MM.1S (cell line): ENCODE data around the gene FNTB.

Experiments used
- DNase-seq: peaks from one replicate; pipeline ENCODE4 v3.0.0-alpha.2; 2015
- H2AFZ ChIP-seq: fragments of 300-600 bp; sonication (generic); 2 replicates; pipeline ENCODE4 v1.6.0; 2016; ENCODE audit warnings: antibody characterized with exemption, low read length
- H3F3A ChIP-seq: fragments of 300-600 bp; sonication (generic); 2 replicates; pipeline ENCODE4 v1.6.1; 2016; ENCODE audit warnings: mild to moderate bottlenecking, antibody characterized with exemption, low read length, moderate library complexity, mixed read lengths; ENCODE audit not compliant: insufficient read depth
- H3K27ac ChIP-seq: fragments of 300-600 bp; sonication (generic); 2 replicates; pipeline ENCODE4 v1.5.1; 2016; ENCODE audit warnings: mild to moderate bottlenecking, low read length
- H3K27me3 ChIP-seq: fragments of 300-600 bp; sonication (generic); replicated peaks from 2 replicates; pipeline ENCODE4 v1.6.0; 2016; ENCODE audit warnings: low read length; ENCODE audit not compliant: insufficient read depth
- H3K36me3 ChIP-seq: fragments of 300-600 bp; sonication (generic); replicated peaks from 2 replicates; pipeline ENCODE4 v1.6.1; 2016; ENCODE audit warnings: mild to moderate bottlenecking, low read length, mixed read lengths; ENCODE audit not compliant: insufficient read depth
- H3K4me1 ChIP-seq: fragments of 300-600 bp; sonication (generic); 2 replicates; pipeline ENCODE4 v1.6.1; 2016; ENCODE audit warnings: low read length, mixed read lengths
- H3K4me2 ChIP-seq: fragments of 300-600 bp; sonication (generic); 2 replicates; pipeline ENCODE4 v1.6.0; 2016; ENCODE audit warnings: low read depth, low read length
- H3K4me3 ChIP-seq: fragments of 300-600 bp; sonication (generic); 2 replicates; pipeline ENCODE4 v1.5.1; 2016; ENCODE audit warnings: low read length, mixed read lengths
- H3K79me2 ChIP-seq: fragments of 300-600 bp; sonication (generic); 2 replicates; pipeline ENCODE4 v1.6.1; 2016; ENCODE audit warnings: mixed run types, low read length, mixed read lengths
- H3K9ac ChIP-seq: fragments of 300-600 bp; sonication (generic); 2 replicates; pipeline ENCODE4 v1.6.1; 2016; ENCODE audit warnings: low read length, mixed read lengths
- H3K9me2 ChIP-seq: fragments of 300-600 bp; sonication (generic); replicated peaks from 2 replicates; pipeline ENCODE4 v1.6.1; 2016; ENCODE audit warnings: mild to moderate bottlenecking, low read length, mixed read lengths; ENCODE audit not compliant: insufficient read depth
- H3K9me3 ChIP-seq: fragments of 300-600 bp; sonication (generic); replicated peaks from 2 replicates; pipeline ENCODE4 v1.6.1; 2016; ENCODE audit warnings: mild to moderate bottlenecking, low read length, mixed read lengths; ENCODE audit not compliant: insufficient read depth
- H4K20me1 ChIP-seq: fragments of 300-600 bp; sonication (generic); 2 replicates; pipeline ENCODE4 v1.6.1; 2016; ENCODE audit warnings: mild to moderate bottlenecking, low read length, moderate library complexity, mixed read lengths; ENCODE audit not compliant: insufficient read depth
- EZH2 ChIP-seq: fragments of 300-600 bp; sonication (generic); optimal IDR thresholded peaks from 2 replicates; pipeline ENCODE3; 2017; ENCODE audit warnings: low read depth, mild to moderate bottlenecking, antibody characterized with exemption, low read length, mixed read lengths
- EZH2phosphoT487 ChIP-seq: fragments of 300-600 bp; sonication (generic); IDR thresholded peaks from 2 replicates; pipeline ENCODE4 v1.6.1; 2018; ENCODE audit warnings: antibody characterized with exemption, low read length
- TF ChIP-seq, protein P1 (sequence below): fragments of 300-600 bp; sonication (generic); IDR thresholded peaks from 2 replicates; pipeline ENCODE4 v1.5.1; 2016; ENCODE audit warnings: antibody characterized with exemption, low read length, mixed read lengths

FNTB gene

DNA sequence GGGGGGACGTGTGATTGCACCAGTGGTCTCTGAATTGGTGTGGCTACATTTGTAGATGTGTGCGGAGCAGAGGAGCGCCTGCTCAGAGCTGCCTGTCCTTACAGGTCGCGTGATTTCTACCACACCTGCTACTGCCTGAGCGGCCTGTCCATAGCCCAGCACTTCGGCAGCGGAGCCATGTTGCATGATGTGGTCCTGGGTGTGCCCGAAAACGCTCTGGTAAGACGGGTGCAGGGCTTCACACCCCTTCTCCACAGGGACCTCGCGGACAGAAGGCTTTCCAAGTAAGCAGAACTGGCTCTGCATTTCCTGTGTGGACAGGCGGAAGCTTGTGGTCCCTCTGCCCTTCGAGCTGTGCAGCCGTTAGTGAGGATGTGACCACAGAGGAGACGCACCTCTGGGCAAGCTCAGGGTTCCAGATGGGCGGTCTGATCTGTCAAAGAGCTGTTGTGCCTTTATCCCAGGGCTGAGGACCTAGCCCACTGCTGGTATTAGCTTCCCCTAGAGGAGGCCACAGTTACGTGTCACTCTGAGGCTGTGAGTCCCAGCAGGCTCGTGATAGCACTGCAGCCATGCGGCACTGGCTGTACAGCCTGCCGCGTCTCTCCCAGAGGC lies 67.9 kb downstream of the FNTB start:
- Histone ChIP-seq H3K4me1 (no peaks in the 10 kb centered on the region), H3K9me2 (no peaks in the 10 kb centered on the region), H3K9ac (no peak overlapping the region), H3K9me3 (no peaks in the 10 kb centered on the region), H4K20me1 (no peaks in the 10 kb centered on the region), H3K27me3 (no peaks in the 10 kb centered on the region), H2AFZ (no peak overlapping the region), H3K79me2 (no peaks in the 10 kb centered on the region), H3K36me3 (no peaks in the 10 kb centered on the region), H3K4me2 (no peak overlapping the region), H3K27ac (no peak overlapping the region), H3K4me3 (no peak overlapping the region), H3F3A (no peaks in the 10 kb centered on the region)
- DNase-seq = no peak
- TF ChIP-seq EZH2phosphoT487 = no peak
- TF ChIP-seq, protein P1, sequence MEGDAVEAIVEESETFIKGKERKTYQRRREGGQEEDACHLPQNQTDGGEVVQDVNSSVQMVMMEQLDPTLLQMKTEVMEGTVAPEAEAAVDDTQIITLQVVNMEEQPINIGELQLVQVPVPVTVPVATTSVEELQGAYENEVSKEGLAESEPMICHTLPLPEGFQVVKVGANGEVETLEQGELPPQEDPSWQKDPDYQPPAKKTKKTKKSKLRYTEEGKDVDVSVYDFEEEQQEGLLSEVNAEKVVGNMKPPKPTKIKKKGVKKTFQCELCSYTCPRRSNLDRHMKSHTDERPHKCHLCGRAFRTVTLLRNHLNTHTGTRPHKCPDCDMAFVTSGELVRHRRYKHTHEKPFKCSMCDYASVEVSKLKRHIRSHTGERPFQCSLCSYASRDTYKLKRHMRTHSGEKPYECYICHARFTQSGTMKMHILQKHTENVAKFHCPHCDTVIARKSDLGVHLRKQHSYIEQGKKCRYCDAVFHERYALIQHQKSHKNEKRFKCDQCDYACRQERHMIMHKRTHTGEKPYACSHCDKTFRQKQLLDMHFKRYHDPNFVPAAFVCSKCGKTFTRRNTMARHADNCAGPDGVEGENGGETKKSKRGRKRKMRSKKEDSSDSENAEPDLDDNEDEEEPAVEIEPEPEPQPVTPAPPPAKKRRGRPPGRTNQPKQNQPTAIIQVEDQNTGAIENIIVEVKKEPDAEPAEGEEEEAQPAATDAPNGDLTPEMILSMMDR = no peak
- TF ChIP-seq EZH2 = no peak

DNA sequence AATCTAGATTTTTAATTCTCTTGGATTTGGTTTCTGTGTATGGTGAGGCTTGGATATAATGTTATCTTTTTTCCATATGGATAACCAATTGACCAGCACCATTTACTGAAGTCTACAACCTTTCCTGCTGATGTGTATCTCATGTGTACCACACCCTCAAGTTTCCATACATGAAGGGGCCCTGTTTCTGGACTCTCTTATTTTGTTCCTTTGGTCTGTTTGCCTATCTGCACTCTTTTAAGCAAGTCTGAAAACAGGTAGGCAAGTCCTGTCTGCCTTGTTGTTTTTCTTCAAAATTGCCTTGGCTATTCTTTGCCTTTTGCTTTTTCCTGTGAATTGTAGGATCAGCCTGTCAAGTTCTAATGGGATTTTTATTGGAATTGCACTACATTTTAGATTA lies 71.0 kb downstream of the FNTB start:
- no peaks in the 10 kb centered on the region for H3K36me3 ChIP-seq
- H2AFZ ChIP-seq = no peak overlapping the region
- H3F3A ChIP-seq = no peaks in the 10 kb centered on the region
- H3K9me2 ChIP-seq = no peaks in the 10 kb centered on the region
- TF ChIP-seq EZH2 (no peak), EZH2phosphoT487 (no peak)
- TF ChIP-seq, protein P1 = no peak
- H3K27ac ChIP-seq = no peak overlapping the region
- H3K4me2 ChIP-seq = no peak overlapping the region
- H3K9ac ChIP-seq = no peak overlapping the region
- H4K20me1 ChIP-seq = no peaks in the 10 kb centered on the region
- DNase-seq = no peak
- H3K4me1 ChIP-seq = no peaks in the 10 kb centered on the region
- no peaks in the 10 kb centered on the region for H3K79me2 ChIP-seq
- no peaks in the 10 kb centered on the region for H3K27me3 ChIP-seq
- no peak overlapping the region for H3K4me3 ChIP-seq
- H3K9me3 ChIP-seq = no peaks in the 10 kb centered on the region

DNA sequence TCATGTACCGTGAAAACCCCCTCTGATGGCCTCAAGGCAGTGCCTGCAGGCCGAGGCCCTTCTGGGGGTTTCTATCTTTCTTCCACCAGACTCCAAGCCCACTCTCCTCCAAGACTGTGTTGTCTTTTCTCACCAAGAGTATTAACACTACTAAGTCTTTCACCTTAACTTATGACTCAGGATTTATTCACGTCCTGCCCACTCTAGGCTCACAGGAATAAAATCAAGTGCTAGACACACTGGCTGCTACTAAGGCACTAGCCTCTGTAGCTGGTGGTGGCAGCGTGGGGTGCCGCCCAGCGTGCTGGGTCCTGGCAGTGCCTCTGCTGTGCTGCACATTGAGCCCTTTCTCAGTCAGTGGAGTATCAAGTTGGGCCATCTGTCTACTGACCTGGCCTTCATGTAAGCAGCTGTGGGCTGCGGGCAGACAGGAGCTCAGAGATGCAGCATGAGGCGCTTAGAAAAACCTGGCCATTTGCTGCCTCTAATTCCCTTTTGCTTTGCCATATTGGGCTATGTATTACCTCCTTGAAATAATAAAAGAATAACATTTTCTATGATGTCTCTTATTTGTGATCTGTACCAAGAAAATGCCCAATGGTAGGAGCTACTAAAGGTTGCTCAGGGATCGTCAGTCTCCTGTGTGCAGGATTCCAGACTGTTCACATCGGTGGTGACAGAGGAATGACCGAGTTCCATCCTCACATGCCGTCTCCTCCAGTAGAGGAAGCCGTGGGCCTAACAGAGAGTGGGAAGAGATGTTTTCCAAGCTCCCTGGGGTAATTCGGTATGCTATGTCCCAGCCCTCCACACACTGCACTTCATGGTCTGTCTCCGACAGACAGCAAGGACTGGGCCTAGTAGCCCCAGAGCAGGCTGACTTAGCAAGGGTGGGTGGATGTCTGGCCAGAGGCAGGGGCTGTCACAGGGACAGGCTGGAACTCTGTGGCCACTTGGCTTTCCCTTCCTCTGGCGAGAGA lies 75.7 kb downstream of the FNTB start:
- Histone ChIP-seq H3K79me2 (no peaks in the 10 kb centered on the region), H3K27me3 (no peaks in the 10 kb centered on the region), H3K27ac (no peak overlapping the region), H3K4me2 (no peak overlapping the region), H3K4me3 (no peak overlapping the region), H3K9ac (no peak overlapping the region), H3K4me1 (no peaks in the 10 kb centered on the region), H2AFZ (no peak overlapping the region), H4K20me1 (no peaks in the 10 kb centered on the region), H3K36me3 (no peaks in the 10 kb centered on the region), H3K9me2 (no peaks in the 10 kb centered on the region), H3F3A (no peaks in the 10 kb centered on the region), H3K9me3 (no peaks in the 10 kb centered on the region)
- no peak for TF ChIP-seq EZH2
- TF ChIP-seq, protein P1 = no peak
- no peak for TF ChIP-seq EZH2phosphoT487
- DNase-seq = no peak
